AG09309 (cell line): ENCODE data around the gene AQP3.

ENCODE experiments used
- DNase-seq: peaks from one replicate; pipeline ENCODE4 v3.0.0-alpha.2; 2010; ENCODE audit warnings: low read depth
- H3K4me3 ChIP-seq: 2 replicates; pipeline ENCODE4 v1.5.1; 2011; ENCODE audit warnings: mild to moderate bottlenecking, low read depth, low read length, moderate library complexity; ENCODE audit not compliant: control insufficient read depth
- TF ChIP-seq, protein P1 (sequence below): IDR thresholded peaks from 2 replicates; pipeline ENCODE4 v1.5.1; 2011; ENCODE audit warnings: mild to moderate bottlenecking, low read depth, low read length, inconsistent platforms; ENCODE audit not compliant: insufficient read depth, control insufficient read depth; ENCODE audit errors: missing control alignments

AQP3 gene

DNA sequence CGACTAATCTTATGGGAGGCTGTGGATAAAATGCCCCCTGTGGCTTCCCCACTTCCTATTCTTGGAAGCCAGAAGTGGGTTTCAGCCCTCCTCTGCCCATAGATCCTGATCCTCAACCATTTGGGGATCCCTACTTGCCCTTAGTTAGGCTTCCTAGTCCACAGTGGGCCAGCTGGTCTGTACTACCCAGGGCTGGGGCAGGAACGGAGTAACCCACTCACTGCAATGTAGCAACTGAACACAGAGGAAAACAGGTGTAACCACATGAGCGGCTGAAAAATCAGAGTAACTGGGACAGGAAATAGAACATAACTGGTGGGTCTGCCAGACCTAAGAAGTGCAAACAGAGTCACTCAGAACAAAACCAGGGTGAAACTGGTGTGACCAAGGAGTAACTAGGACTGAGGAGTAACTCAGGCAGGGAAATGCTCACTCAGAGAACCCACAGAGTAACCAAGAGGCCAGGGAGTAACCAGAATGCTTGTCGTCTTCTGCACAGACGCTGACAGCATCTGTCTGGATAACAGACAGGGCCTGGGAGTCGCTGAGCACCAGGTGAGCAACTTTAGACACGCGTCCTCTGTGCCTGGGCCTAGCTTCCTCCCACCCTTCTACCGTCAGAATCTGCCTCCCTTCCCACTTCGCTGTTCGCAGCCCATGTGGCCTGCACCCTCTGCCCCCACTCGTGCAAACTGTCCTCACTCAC lies 1.0 kb downstream of the AQP3 start:
- TF ChIP-seq, protein P1, sequence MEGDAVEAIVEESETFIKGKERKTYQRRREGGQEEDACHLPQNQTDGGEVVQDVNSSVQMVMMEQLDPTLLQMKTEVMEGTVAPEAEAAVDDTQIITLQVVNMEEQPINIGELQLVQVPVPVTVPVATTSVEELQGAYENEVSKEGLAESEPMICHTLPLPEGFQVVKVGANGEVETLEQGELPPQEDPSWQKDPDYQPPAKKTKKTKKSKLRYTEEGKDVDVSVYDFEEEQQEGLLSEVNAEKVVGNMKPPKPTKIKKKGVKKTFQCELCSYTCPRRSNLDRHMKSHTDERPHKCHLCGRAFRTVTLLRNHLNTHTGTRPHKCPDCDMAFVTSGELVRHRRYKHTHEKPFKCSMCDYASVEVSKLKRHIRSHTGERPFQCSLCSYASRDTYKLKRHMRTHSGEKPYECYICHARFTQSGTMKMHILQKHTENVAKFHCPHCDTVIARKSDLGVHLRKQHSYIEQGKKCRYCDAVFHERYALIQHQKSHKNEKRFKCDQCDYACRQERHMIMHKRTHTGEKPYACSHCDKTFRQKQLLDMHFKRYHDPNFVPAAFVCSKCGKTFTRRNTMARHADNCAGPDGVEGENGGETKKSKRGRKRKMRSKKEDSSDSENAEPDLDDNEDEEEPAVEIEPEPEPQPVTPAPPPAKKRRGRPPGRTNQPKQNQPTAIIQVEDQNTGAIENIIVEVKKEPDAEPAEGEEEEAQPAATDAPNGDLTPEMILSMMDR = no peak
- DNase-seq = no peak
- no peak overlapping the region for H3K4me3 ChIP-seq

DNA sequence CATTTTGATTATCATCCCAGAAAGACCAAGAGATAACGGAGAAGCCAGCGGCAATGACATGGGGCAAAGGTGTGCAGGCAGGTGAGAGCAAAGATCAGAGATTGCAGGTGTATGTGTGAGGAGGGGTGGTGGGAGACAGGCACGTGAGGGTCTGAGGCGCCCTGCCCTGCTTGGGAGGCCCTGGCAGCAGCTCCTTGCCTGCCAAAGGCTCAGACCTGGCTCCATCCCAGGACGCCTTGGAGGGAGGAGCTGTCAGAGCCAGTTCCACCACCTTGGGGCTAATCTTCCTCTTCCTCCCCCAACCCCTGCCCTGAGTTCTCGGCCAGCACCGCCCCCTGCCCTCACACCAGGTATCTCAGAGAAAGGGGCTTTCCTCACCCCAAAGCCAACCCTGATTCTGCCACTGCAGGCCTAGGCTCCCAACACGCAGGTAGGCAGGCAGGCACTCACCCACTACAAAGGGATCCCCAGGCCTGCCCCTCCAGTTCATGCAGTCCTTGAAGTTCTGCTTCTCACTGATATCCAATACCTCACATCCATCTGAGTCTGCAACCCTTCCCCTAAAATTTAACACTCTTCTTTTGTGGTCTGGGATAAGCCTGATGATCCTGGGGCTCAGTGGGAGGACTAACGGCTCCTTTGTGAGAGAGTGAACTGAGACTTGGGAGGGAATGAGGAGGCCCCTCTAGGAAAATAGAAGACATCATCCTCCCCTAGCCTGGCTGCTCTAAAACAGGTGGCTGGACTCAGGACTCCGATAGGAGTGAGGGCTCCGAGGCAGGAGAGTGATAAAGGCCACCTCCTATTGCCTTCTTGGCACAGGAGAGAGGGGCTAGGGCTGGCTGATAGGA lies 1.8 kb downstream of the AQP3 start:
- DNase-seq = no peak
- no peak overlapping the region for H3K4me3 ChIP-seq
- TF ChIP-seq, protein P1 = no peak

DNA sequence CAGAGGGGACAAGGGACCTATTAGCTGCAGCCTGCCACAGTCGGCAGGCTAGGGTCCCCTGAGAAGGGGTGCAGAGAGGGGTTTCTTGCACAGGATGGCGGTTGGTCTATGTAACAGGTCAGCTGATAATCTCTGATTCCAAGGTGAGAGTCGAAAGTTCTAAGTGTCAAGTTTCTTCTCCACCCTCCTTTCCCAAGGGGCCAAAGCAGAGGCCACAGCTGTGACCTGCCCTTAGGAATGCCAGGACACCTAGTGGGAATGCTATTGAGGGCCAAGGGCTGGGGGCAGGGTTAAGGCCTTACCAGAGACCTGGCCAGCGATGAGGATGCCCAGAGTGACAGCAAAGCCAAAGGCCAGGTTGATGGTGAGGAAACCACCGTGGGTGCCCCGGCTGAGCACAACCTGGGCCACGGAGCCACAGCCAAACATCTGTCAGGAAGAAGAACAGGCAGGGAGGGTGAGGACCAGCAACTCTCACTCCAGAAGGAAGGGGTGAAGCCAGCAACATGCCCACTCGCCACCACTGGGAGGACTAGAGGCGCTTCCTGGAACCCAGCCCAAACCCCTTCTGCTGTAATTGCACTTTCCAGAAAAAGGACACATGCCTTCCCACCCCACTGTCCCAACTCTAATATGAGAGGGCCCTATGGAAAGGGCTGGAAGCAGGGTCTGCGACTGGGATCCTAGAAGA lies 3.8 kb downstream of the AQP3 start:
- H3K4me3 ChIP-seq = no peak overlapping the region
- no peak for DNase-seq
- TF ChIP-seq, protein P1 = no peak

DNA sequence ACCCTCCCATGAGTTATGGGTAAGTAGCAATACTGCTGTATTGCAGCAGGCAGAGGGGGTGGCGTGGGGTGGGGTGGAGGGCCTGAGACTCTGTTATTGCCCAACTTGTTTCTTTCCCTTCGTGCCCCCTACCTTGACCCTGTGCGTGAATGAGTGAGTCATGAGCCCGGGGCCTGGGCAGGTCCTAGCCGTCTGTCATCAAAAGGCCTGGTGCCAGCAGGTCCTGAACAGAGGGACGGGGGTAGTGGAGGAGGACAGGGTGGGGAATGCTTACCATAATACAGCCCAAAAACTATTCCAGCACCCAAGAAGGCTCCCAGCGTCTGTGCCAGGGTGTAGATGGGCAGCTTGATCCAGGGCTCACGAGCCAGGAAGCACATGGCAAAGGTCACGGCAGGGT lies 4.3 kb downstream of the AQP3 start:
- TF ChIP-seq, protein P1 = no peak
- H3K4me3 ChIP-seq = no peak overlapping the region
- DNase-seq = no peak

DNA sequence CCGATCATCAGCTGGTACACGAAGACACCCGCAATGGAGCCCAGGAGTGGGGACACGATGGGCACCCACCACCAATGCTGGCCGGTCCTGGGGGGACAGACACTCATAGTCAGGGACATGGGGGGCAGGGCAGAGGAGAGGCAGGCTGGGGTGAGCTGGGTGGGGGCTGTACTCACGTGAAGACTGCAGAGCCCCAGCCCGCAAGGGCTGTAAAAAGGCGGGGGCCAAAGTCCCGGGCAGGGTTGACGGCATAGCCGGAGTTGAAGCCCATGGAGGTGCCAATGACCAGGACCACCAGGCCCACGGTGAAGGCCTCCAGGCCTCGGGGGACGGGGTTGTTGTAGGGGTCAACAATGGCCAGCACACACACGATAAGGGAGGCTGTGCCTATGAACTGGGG lies 5.3 kb downstream of the AQP3 start:
- no peak for DNase-seq
- TF ChIP-seq, protein P1 = no peak
- no peak overlapping the region for H3K4me3 ChIP-seq

DNA sequence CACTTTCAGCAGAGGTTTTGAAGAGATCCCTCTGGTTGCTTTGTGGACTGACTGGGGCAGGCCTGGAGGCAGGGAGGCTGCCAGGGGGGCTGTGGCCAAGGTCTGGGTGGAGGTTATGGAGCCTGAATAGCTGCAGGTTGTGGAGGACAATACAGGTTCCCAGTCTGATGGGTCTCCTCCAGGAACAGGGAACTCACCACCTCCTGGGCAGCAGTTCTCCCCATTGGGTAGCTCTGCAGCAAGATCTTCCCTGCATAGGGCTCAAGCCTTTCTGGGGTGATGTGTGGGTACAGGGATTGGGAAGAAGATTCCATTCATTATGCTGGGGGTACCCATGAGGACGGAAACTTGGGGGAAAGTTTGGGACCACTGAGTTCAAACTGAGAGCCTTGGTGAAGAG lies 6.8 kb downstream of the AQP3 start:
- no peak for DNase-seq

More for the DNA sequence above, 6.8 kb downstream of the AQP3 start:
- TF ChIP-seq, protein P1 = no peak
- no peak overlapping the region for H3K4me3 ChIP-seq
